HepG2 (cell line): ENCODE measurements around the gene SLC2A5. TPM values are rescaled to one million over a fixed set of nuclear protein-coding genes. Genes with fewer than 3 reads are reported as not detected.

ENCODE experiments used
- AGO1 ChIP-seq: fragments of 200-400 bp; formaldehyde crosslinking; IDR thresholded peaks from 2 replicates; pipeline ENCODE4 v1.6.1; 2017; ENCODE audit warnings: mild to moderate bottlenecking, low read depth, low read length, moderate library complexity; ENCODE audit not compliant: poor library complexity, severe bottlenecking
- ATRX ChIP-seq: sonication (generic); formaldehyde crosslinking; IDR thresholded peaks from 2 replicates; pipeline ENCODE4 v1.4.0; 2020; ENCODE audit warnings: missing genetic modification reagents, borderline replicate concordance
- BRCA1 ChIP-seq: sonication (generic); formaldehyde crosslinking; IDR thresholded peaks from 2 replicates; pipeline ENCODE4 v1.4.0; 2020; ENCODE audit warnings: missing genetic modification reagents
- BRF2 ChIP-seq: sonication (generic); formaldehyde crosslinking; IDR thresholded peaks from 2 replicates; pipeline ENCODE4 v1.8.1; 2022; ENCODE audit warnings: mild to moderate bottlenecking, missing genetic modification reagents
- CC2D1A ChIP-seq: sonication (generic); formaldehyde crosslinking; IDR thresholded peaks from 2 replicates; pipeline ENCODE4 v1.8.1; 2023; ENCODE audit warnings: mild to moderate bottlenecking, missing genetic modification reagents
- CSRNP2 ChIP-seq: sonication (generic); formaldehyde crosslinking; conservative IDR thresholded peaks from 2 replicates; pipeline ENCODE4 v1.8.0; 2022; ENCODE audit warnings: low read depth, missing genetic modification reagents
- HOXA7 ChIP-seq: sonication (generic); formaldehyde crosslinking; IDR thresholded peaks from 2 replicates; pipeline ENCODE4 v1.8.1; 2022; ENCODE audit warnings: mild to moderate bottlenecking, missing genetic modification reagents, moderate library complexity
- KLF15 ChIP-seq: sonication (generic); formaldehyde crosslinking; IDR thresholded peaks from 2 replicates; pipeline ENCODE4 v1.8.1; 2023; ENCODE audit warnings: borderline replicate concordance, mild to moderate bottlenecking, inconsistent platforms, missing genetic modification reagents, mixed read lengths
- LCORL ChIP-seq, 2 experiments: fragments of 450-650 bp in 1 of 2; sonication (generic) in 1 of 2; formaldehyde crosslinking in 1 of 2; IDR thresholded peaks; 2 replicates each; pipeline versions ENCODE4 v1.5.0 to v1.6.1; 2017 to 2020; ENCODE audit warnings: antibody characterized with exemption in 1 of 2, missing genetic modification reagents in 1 of 2
- PHF8 ChIP-seq: sonication (generic); formaldehyde crosslinking; IDR thresholded peaks from 2 replicates; pipeline ENCODE4 v1.5.0; 2020; ENCODE audit warnings: missing genetic modification reagents
- PRMT3 ChIP-seq: sonication (generic); formaldehyde crosslinking; IDR thresholded peaks from 2 replicates; pipeline ENCODE4 v1.8.1; 2022; ENCODE audit warnings: low read depth, mild to moderate bottlenecking, moderate library complexity, missing genetic modification reagents, borderline replicate concordance
- RARA ChIP-seq: IDR thresholded peaks from 2 replicates; pipeline ENCODE4 v1.6.1; 2016; ENCODE audit warnings: missing genetic modification reagents, missing compliant biosample characterization
- SETDB1 ChIP-seq: sonication (generic); formaldehyde crosslinking; IDR thresholded peaks from 2 replicates; pipeline ENCODE4 v1.5.1; 2020; ENCODE audit warnings: missing genetic modification reagents, mild to moderate bottlenecking, borderline replicate concordance
- SIX4 ChIP-seq: sonication (generic); formaldehyde crosslinking; IDR thresholded peaks from 2 replicates; pipeline ENCODE4 v1.4.0; 2020; ENCODE audit warnings: missing genetic modification reagents
- TBP ChIP-seq: sonication (generic); formaldehyde crosslinking; IDR thresholded peaks from 2 replicates; pipeline ENCODE4 v1.5.0; 2020; ENCODE audit warnings: missing genetic modification reagents
- ZFP37 ChIP-seq: sonication (generic); formaldehyde crosslinking; IDR thresholded peaks from 2 replicates; pipeline ENCODE4 v1.4.0; 2020; ENCODE audit warnings: missing genetic modification reagents, borderline replicate concordance
- ZNF124 ChIP-seq: sonication (generic); formaldehyde crosslinking; IDR thresholded peaks from 2 replicates; pipeline ENCODE4 v1.4.0; 2020; ENCODE audit warnings: missing genetic modification reagents
- ZNF281 ChIP-seq: sonication (generic); formaldehyde crosslinking; IDR thresholded peaks from 2 replicates; pipeline ENCODE4 v1.4.0; 2020; ENCODE audit warnings: missing genetic modification reagents, borderline replicate concordance
- ZNF572 ChIP-seq: sonication (generic); formaldehyde crosslinking; IDR thresholded peaks from 2 replicates; pipeline ENCODE4 v1.5.1; 2020; ENCODE audit warnings: mild to moderate bottlenecking, missing genetic modification reagents
- ZNF607 ChIP-seq: sonication (generic); formaldehyde crosslinking; IDR thresholded peaks from 2 replicates; pipeline ENCODE4 v1.5.1; 2020; ENCODE audit warnings: missing genetic modification reagents, mild to moderate bottlenecking, borderline replicate concordance
- ZNF879 ChIP-seq: sonication (generic); formaldehyde crosslinking; IDR thresholded peaks from 2 replicates; pipeline ENCODE4 v1.8.1; 2023; ENCODE audit warnings: missing genetic modification reagents
- polyA plus RNA-seq, 8 experiments: library from polyadenylated mRNA; depleted of rRNA in 3 of 8; stranded (reverse) in 7 of 8; unstranded in 1 of 8; fragments of >200 nt; fragmentation: Illumina TruSeq in 4 of 8; extraction: Trizol in 4 of 8; gene quantifications; 2 replicates each; pipeline versions ENCODE4 v1.2.1 to v1.2.3, GENCODE V29; 2011 to 2016; ENCODE audit warnings: low read depth in 4 of 8, missing spikeins in 1 of 8, mixed read lengths in 1 of 8; ENCODE audit not compliant: insufficient read depth in 1 of 8
- total RNA-seq, 5 experiments: library from RNA; depleted of rRNA; stranded (reverse); fragments of >200 nt; fragmentation: Illumina TruSeq; extraction: Trizol; gene quantifications; 2 replicates each; pipeline ENCODE4 v1.2.3, GENCODE V29; 2016; ENCODE audit warnings: low read depth in 1 of 5
- TF ChIP-seq, protein P1 (sequence below): sonication (generic); formaldehyde crosslinking; conservative IDR thresholded peaks from 2 replicates; pipeline ENCODE4 v1.5.0; 2020; ENCODE audit warnings: missing genetic modification reagents

The SLC2A5 gene
- total and polyA plus RNA-seq, 2 of the 13 experiments (the other 11 are each of a cell fraction or from before 2014, with no cell fraction given): 0.04 to 0.54 TPM

DNA sequence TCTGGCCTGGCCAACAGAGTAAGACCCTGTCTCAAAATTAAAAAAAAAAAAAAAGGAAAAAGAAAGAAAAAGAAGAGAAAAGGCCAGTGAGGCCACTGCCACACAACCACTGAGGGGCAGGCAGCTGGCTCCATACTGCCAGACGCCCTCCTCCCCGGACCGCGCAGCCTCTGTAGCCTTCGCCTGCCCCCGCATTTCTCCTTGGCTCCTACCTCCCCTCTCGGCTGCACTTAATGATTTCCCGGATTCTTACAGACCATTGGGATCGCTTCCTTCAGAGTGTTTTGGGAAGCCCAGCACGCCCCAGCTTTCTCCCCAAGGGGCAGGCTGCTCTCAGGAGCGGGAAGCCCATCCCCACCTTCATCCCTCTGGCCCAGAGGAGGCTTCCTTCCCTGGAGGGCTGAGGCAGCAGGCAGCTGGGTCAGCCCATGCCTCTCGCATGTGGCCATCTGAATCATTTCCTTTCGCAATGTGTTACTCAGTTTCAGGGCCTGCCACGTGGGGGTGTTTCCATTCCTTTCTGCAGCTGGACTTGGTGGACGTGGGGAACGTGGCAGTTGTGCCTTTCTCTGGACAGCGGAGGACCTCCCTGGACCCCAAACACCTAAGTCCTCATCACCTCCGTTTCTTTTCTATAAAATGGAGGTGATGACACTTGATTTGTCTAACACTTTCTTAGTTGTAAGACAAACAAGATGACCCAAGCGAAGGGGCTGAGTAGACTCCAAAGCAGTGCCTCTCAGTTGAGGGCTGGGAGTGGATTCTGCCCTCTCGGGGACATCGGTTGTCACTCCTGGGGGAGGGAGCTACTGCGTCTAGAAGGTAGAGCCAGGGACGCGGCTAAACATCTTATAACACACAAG is 2.3 kb downstream of the SLC2A5 start (continued):
- TF ChIP-seq, protein P1, sequence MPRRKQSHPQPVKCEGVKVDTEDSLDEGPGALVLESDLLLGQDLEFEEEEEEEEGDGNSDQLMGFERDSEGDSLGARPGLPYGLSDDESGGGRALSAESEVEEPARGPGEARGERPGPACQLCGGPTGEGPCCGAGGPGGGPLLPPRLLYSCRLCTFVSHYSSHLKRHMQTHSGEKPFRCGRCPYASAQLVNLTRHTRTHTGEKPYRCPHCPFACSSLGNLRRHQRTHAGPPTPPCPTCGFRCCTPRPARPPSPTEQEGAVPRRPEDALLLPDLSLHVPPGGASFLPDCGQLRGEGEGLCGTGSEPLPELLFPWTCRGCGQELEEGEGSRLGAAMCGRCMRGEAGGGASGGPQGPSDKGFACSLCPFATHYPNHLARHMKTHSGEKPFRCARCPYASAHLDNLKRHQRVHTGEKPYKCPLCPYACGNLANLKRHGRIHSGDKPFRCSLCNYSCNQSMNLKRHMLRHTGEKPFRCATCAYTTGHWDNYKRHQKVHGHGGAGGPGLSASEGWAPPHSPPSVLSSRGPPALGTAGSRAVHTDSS (CRISPR knock-in tag): no peak
- TF ChIP-seq KLF15: no peak
- TF ChIP-seq RARA (CRISPR knock-in tag): peak; percentile 79
- TF ChIP-seq TBP (CRISPR knock-in tag): no peak
- TF ChIP-seq LCORL (IDR thresholded peaks at IDR 0.05): no peak
- TF ChIP-seq LCORL (CRISPR knock-in tag; IDR thresholded peaks at IDR 0.05): 0 out of 2 replicates have a peak, but pooled peaks have one; percentile 18
- no peak for TF ChIP-seq CSRNP2 (CRISPR knock-in tag)
- no peak for TF ChIP-seq SETDB1
- TF ChIP-seq SIX4 (CRISPR knock-in tag): no peak
- no peak for TF ChIP-seq PRMT3 (CRISPR knock-in tag)
- TF ChIP-seq HOXA7: no peak
- no peak for TF ChIP-seq AGO1
- peak; percentile 85 for TF ChIP-seq ZNF607 (CRISPR knock-in tag)
- TF ChIP-seq ZNF124 (CRISPR knock-in tag): no peak
- no peak for TF ChIP-seq PHF8 (CRISPR knock-in tag)
- no peak for TF ChIP-seq BRF2
- TF ChIP-seq ATRX (CRISPR knock-in tag): no peak
- no peak for TF ChIP-seq ZNF281
- TF ChIP-seq BRCA1 (CRISPR knock-in tag): 0 out of 2 replicates have a peak, but pooled peaks have one; percentile 36
- TF ChIP-seq ZNF572 (CRISPR knock-in tag): no peak
- peak; percentile 73; the same call in 1 of the 2 replicates for TF ChIP-seq ZFP37 (CRISPR knock-in tag)
- no peak for TF ChIP-seq CC2D1A
- peak; percentile 74; the same call in 1 of the 2 replicates for TF ChIP-seq ZNF879 (CRISPR knock-in tag)
